ENCODE results near the gene CFAP126. TPM values are rescaled to one million over a fixed set of nuclear protein-coding genes. Genes with fewer than 3 reads are reported as not detected.

CFAP126 gene
- total and polyA plus RNA-seq, 5 donors from 2014 or later: not detected

GRCh38 chr1:161351482-161351881, 16.2 kb downstream of the CFAP126 start:
- no peaks in the 10 kb centered on the region for H3K9me3 ChIP-seq (ENCODE audit: control insufficient read depth in 2 of 2, low read length in 2 of 2)
- H3K36me3 ChIP-seq (ENCODE audit: control insufficient read depth, insufficient read depth, low read length): peaks cover 18% of the 10 kb centered on the region

GRCh38 chr1:161350671-161351070, 17.0 kb downstream of the CFAP126 start:
- no peaks in the 10 kb centered on the region for H3K9me3 Mint-ChIP-seq
- H3K4me3 Mint-ChIP-seq: no peak overlapping the region
- DNase-seq (no peak), ATAC-seq (ENCODE audit: low read depth in 2 of 2) (no peak)
- H3K4me1 Mint-ChIP-seq: peaks cover 4 to 16% (median 9%) of the 10 kb centered on the region in 4 donors
- H3K27ac ChIP-seq (ENCODE audit: insufficient read depth, low read length, poor library complexity, severe bottlenecking): no peak overlapping the region
- H3K36me3 ChIP-seq (ENCODE audit: control insufficient read depth, insufficient read depth, low read length): peaks cover 18% of the 10 kb centered on the region
- H3K4me3 ChIP-seq (ENCODE audit: low read depth, low read length): no peak overlapping the region
- no peaks in the 10 kb centered on the region for H3K27me3 Mint-ChIP-seq
- no peaks in the 10 kb centered on the region for H3K9me3 ChIP-seq (ENCODE audit: control insufficient read depth in 2 of 2, low read length in 2 of 2)
- no peaks in the 10 kb centered on the region for H3K27me3 ChIP-seq (ENCODE audit: control insufficient read depth, insufficient read depth, low read length)
- peak overlapping the region in 1 of 3 donors; percentile 56 for H3K27ac Mint-ChIP-seq
- no peaks in the 10 kb centered on the region for H3K4me1 ChIP-seq (ENCODE audit: control insufficient read depth, insufficient read depth, low read length, poor library complexity, severe bottlenecking)
- H3K36me3 Mint-ChIP-seq: peaks cover 9% of the 10 kb centered on the region

More at GRCh38 chr1:161351482-161351881, 16.2 kb downstream of the CFAP126 start:
- no peaks in the 10 kb centered on the region for H3K27me3 Mint-ChIP-seq
- no peaks in the 10 kb centered on the region for H3K4me1 ChIP-seq (ENCODE audit: control insufficient read depth, insufficient read depth, low read length, poor library complexity, severe bottlenecking)
- no peak overlapping the region for H3K4me3 ChIP-seq (ENCODE audit: low read depth, low read length)
- no peak overlapping the region for H3K27ac Mint-ChIP-seq
- no peak for ATAC-seq (ENCODE audit: low read depth in 2 of 2)
- no peaks in the 10 kb centered on the region for H3K9me3 Mint-ChIP-seq
- H3K27ac ChIP-seq (ENCODE audit: insufficient read depth, low read length, poor library complexity, severe bottlenecking): no peak overlapping the region
- DNase-seq: no peak
- H3K36me3 Mint-ChIP-seq: peaks cover 9% of the 10 kb centered on the region
- H3K4me3 Mint-ChIP-seq: no peak overlapping the region
- peaks cover 4 to 16% (median 9%) of the 10 kb centered on the region in 4 donors for H3K4me1 Mint-ChIP-seq
- no peaks in the 10 kb centered on the region for H3K27me3 ChIP-seq (ENCODE audit: control insufficient read depth, insufficient read depth, low read length)

GRCh38 chr1:161342821-161343220, 24.9 kb downstream of the CFAP126 start:
- Histone ChIP-seq H3K4me3 (ENCODE audit: low read depth, low read length) (no peak overlapping the region), H3K4me1 (ENCODE audit: control insufficient read depth, insufficient read depth, low read length, poor library complexity, severe bottlenecking) (no peaks in the 10 kb centered on the region), H3K9me3 (ENCODE audit: control insufficient read depth in 2 of 2, low read length in 2 of 2) (no peaks in the 10 kb centered on the region), H3K27me3 (ENCODE audit: control insufficient read depth, insufficient read depth, low read length) (no peaks in the 10 kb centered on the region), H3K36me3 (ENCODE audit: control insufficient read depth, insufficient read depth, low read length) (peaks cover 46% of the 10 kb centered on the region), H3K27ac (ENCODE audit: insufficient read depth, low read length, poor library complexity, severe bottlenecking) (no peak overlapping the region)
- peaks cover 2 to 28% (median 6%) of the 10 kb centered on the region in 4 donors for H3K4me1 Mint-ChIP-seq
- no peaks in the 10 kb centered on the region for H3K27me3 Mint-ChIP-seq
- H3K9me3 Mint-ChIP-seq: no peaks in the 10 kb centered on the region
- H3K4me3 Mint-ChIP-seq: no peak overlapping the region
- peaks cover 46% of the 10 kb centered on the region for H3K36me3 Mint-ChIP-seq
- ATAC-seq (ENCODE audit: low read depth in 2 of 2) (no peak), DNase-seq (no peak)
- H3K27ac Mint-ChIP-seq: no peak overlapping the region

GRCh38 chr1:161342177-161342576, 25.5 kb downstream of the CFAP126 start:
- Mint-ChIP-seq H3K36me3 (peaks cover 51% of the 10 kb centered on the region), H3K4me3 (no peak overlapping the region), H3K4me1 (peaks cover 2 to 28% (median 6%) of the 10 kb centered on the region in 4 donors), H3K9me3 (no peaks in the 10 kb centered on the region), H3K27ac (no peak overlapping the region), H3K27me3 (no peaks in the 10 kb centered on the region)
- Histone ChIP-seq H3K4me3 (ENCODE audit: low read depth, low read length) (no peak overlapping the region), H3K27me3 (ENCODE audit: control insufficient read depth, insufficient read depth, low read length) (no peaks in the 10 kb centered on the region), H3K36me3 (ENCODE audit: control insufficient read depth, insufficient read depth, low read length) (peaks cover 51% of the 10 kb centered on the region), H3K4me1 (ENCODE audit: control insufficient read depth, insufficient read depth, low read length, poor library complexity, severe bottlenecking) (no peaks in the 10 kb centered on the region), H3K27ac (ENCODE audit: insufficient read depth, low read length, poor library complexity, severe bottlenecking) (no peak overlapping the region), H3K9me3 (ENCODE audit: control insufficient read depth in 2 of 2, low read length in 2 of 2) (no peaks in the 10 kb centered on the region)
- DNase-seq (no peak), ATAC-seq (ENCODE audit: low read depth in 2 of 2) (no peak)

GRCh38 chr1:161335796-161336195, 31.9 kb downstream of the CFAP126 start:
- H3K27ac ChIP-seq (ENCODE audit: insufficient read depth, low read length, poor library complexity, severe bottlenecking): no peak overlapping the region
- H3K4me1 ChIP-seq (ENCODE audit: control insufficient read depth, insufficient read depth, low read length, poor library complexity, severe bottlenecking): no peaks in the 10 kb centered on the region
- H3K27ac Mint-ChIP-seq: no peak overlapping the region
- no peaks in the 10 kb centered on the region for H3K27me3 Mint-ChIP-seq
- H3K36me3 Mint-ChIP-seq: peaks cover 45% of the 10 kb centered on the region
- ATAC-seq (ENCODE audit: low read depth in 2 of 2) (no peak), DNase-seq (no peak)
- H3K27me3 ChIP-seq (ENCODE audit: control insufficient read depth, insufficient read depth, low read length): no peaks in the 10 kb centered on the region
- H3K4me3 Mint-ChIP-seq: no peak overlapping the region
- peaks cover 0 to 1% (median 0%) of the 10 kb centered on the region in 7 donors for H3K9me3 Mint-ChIP-seq
- peaks cover 0 to 4% (median 3%) of the 10 kb centered on the region in 4 donors for H3K4me1 Mint-ChIP-seq
- no peak overlapping the region for H3K4me3 ChIP-seq (ENCODE audit: low read depth, low read length)
- peaks cover 59% of the 10 kb centered on the region for H3K36me3 ChIP-seq (ENCODE audit: control insufficient read depth, insufficient read depth, low read length)
- H3K9me3 ChIP-seq (ENCODE audit: control insufficient read depth in 2 of 2, low read length in 2 of 2): no peaks in the 10 kb centered on the region

GRCh38 chr1:161333166-161333565, 34.5 kb downstream of the CFAP126 start:
- Histone ChIP-seq H3K4me1 (ENCODE audit: control insufficient read depth, insufficient read depth, low read length, poor library complexity, severe bottlenecking) (no peaks in the 10 kb centered on the region), H3K4me3 (ENCODE audit: low read depth, low read length) (no peak overlapping the region), H3K9me3 (ENCODE audit: control insufficient read depth in 2 of 2, low read length in 2 of 2) (no peaks in the 10 kb centered on the region), H3K27ac (ENCODE audit: insufficient read depth, low read length, poor library complexity, severe bottlenecking) (no peak overlapping the region), H3K27me3 (ENCODE audit: control insufficient read depth, insufficient read depth, low read length) (no peaks in the 10 kb centered on the region), H3K36me3 (ENCODE audit: control insufficient read depth, insufficient read depth, low read length) (peaks cover 71% of the 10 kb centered on the region)
- Mint-ChIP-seq H3K27ac (no peak overlapping the region), H3K9me3 (peaks cover 0 to 1% (median 0%) of the 10 kb centered on the region in 7 donors), H3K4me3 (no peak overlapping the region), H3K4me1 (peaks cover 0 to 3% (median 1%) of the 10 kb centered on the region in 4 donors), H3K36me3 (peaks cover 45% of the 10 kb centered on the region), H3K27me3 (no peaks in the 10 kb centered on the region)
- DNase-seq: no peak
- ATAC-seq (ENCODE audit: low read depth in 2 of 2): no peak

GRCh38 chr1:161330346-161330745, 37.3 kb downstream of the CFAP126 start:
- H3K36me3 ChIP-seq (ENCODE audit: control insufficient read depth, insufficient read depth, low read length): peaks cover 61% of the 10 kb centered on the region
- H3K36me3 Mint-ChIP-seq: peaks cover 38% of the 10 kb centered on the region

GRCh38 chr1:161324020-161324419, 43.7 kb downstream of the CFAP126 start:
- Mint-ChIP-seq H3K4me1 (peaks cover 10 to 25% (median 16%) of the 10 kb centered on the region in 4 donors), H3K27ac (no peak overlapping the region), H3K4me3 (no peak overlapping the region), H3K36me3 (peaks cover 17% of the 10 kb centered on the region), H3K27me3 (no peaks in the 10 kb centered on the region), H3K9me3 (no peaks in the 10 kb centered on the region)
- H3K36me3 ChIP-seq (ENCODE audit: control insufficient read depth, insufficient read depth, low read length): peaks cover 21% of the 10 kb centered on the region
- DNase-seq (no peak), ATAC-seq (ENCODE audit: low read depth in 2 of 2) (no peak)
- H3K4me3 ChIP-seq (ENCODE audit: low read depth, low read length): no peak overlapping the region
- no peaks in the 10 kb centered on the region for H3K9me3 ChIP-seq (ENCODE audit: control insufficient read depth in 2 of 2, low read length in 2 of 2)
- H3K27me3 ChIP-seq (ENCODE audit: control insufficient read depth, insufficient read depth, low read length): no peaks in the 10 kb centered on the region
- H3K4me1 ChIP-seq (ENCODE audit: control insufficient read depth, insufficient read depth, low read length, poor library complexity, severe bottlenecking): no peaks in the 10 kb centered on the region
- H3K27ac ChIP-seq (ENCODE audit: insufficient read depth, low read length, poor library complexity, severe bottlenecking): no peak overlapping the region

More at GRCh38 chr1:161330346-161330745, 37.3 kb downstream of the CFAP126 start:
- Histone ChIP-seq H3K9me3 (ENCODE audit: control insufficient read depth in 2 of 2, low read length in 2 of 2) (no peaks in the 10 kb centered on the region), H3K27me3 (ENCODE audit: control insufficient read depth, insufficient read depth, low read length) (no peaks in the 10 kb centered on the region), H3K4me3 (ENCODE audit: low read depth, low read length) (no peak overlapping the region), H3K27ac (ENCODE audit: insufficient read depth, low read length, poor library complexity, severe bottlenecking) (no peak overlapping the region), H3K4me1 (ENCODE audit: control insufficient read depth, insufficient read depth, low read length, poor library complexity, severe bottlenecking) (no peaks in the 10 kb centered on the region)
- peaks cover 0 to 1% (median 0%) of the 10 kb centered on the region in 7 donors for H3K9me3 Mint-ChIP-seq
- no peak overlapping the region for H3K27ac Mint-ChIP-seq
- peaks cover 0 to 7% (median 2%) of the 10 kb centered on the region in 4 donors for H3K4me1 Mint-ChIP-seq
- H3K27me3 Mint-ChIP-seq: no peaks in the 10 kb centered on the region
- ATAC-seq (ENCODE audit: low read depth in 2 of 2) (no peak), DNase-seq (no peak)
- H3K4me3 Mint-ChIP-seq: no peak overlapping the region

Data from CD4-positive, CD25-positive, alpha-beta regulatory T cell (primary cell).